Thyroid gland (tissue), 4 donors: ENCODE data around the gene BMP8B.

Source experiments
- POLR2A ChIP-seq, 2 donors: fragments of 450-650 bp; IDR thresholded peaks; one replicate each; pipeline ENCODE4 v1.6.1; 2017; ENCODE audit warnings: antibody characterized with exemption in 2 of 2, mild to moderate bottlenecking in 2 of 2, moderate library complexity in 1 of 2
- TF ChIP-seq, protein P1 (sequence below), 6 experiments: fragments of 200-600 bp in 3 of 6; fragments of 450-650 bp in 3 of 6; sonication (generic) in 3 of 6; IDR thresholded peaks; one replicate each; pipeline ENCODE4 v1.5.1; 2016 to 2019; ENCODE audit warnings: antibody characterized with exemption in 6 of 6, mild to moderate bottlenecking in 2 of 6, inconsistent platforms in 1 of 6, moderate library complexity in 1 of 6

DNA sequence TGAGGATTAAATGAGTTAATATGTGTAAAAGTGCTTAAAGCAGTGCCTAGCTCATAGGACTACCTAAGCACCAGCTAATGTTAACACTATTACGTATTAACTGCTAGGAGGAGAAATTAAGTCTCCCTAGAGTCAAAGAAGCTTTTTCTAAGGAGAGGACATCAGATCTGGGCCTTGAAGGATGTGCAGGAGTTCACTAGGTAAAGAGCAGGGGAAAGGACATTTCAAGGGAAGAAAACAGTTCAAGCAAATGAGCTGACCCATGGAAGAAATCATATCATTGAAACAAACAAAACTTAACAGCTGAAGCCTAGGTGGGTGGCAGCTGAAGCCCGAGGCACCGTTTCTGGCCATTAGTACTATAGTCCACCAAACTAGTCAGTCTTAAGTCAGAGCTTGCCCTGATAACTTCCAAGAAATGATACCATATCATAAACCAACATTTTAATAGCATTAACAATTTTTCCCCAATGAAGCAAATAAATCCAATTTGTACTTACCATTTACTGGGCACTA, 48.0 kb upstream of the BMP8B start:
- no peak for TF ChIP-seq POLR2A (IDR thresholded peaks at IDR 0.05)
- TF ChIP-seq, protein P1, sequence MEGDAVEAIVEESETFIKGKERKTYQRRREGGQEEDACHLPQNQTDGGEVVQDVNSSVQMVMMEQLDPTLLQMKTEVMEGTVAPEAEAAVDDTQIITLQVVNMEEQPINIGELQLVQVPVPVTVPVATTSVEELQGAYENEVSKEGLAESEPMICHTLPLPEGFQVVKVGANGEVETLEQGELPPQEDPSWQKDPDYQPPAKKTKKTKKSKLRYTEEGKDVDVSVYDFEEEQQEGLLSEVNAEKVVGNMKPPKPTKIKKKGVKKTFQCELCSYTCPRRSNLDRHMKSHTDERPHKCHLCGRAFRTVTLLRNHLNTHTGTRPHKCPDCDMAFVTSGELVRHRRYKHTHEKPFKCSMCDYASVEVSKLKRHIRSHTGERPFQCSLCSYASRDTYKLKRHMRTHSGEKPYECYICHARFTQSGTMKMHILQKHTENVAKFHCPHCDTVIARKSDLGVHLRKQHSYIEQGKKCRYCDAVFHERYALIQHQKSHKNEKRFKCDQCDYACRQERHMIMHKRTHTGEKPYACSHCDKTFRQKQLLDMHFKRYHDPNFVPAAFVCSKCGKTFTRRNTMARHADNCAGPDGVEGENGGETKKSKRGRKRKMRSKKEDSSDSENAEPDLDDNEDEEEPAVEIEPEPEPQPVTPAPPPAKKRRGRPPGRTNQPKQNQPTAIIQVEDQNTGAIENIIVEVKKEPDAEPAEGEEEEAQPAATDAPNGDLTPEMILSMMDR (IDR thresholded peaks at IDR 0.05), result no peak
